HG02588 (cell line): ENCODE measurements around the gene CD7.

Experiments
- ATAC-seq: cut with Tn5 transposase; IDR thresholded peaks from one replicate; pipeline ENCODE4 v1.9.1; 2021; ENCODE audit warnings: mild to moderate bottlenecking, moderate library complexity; ENCODE audit not compliant: unreplicated experiment

The CD7 gene

DNA sequence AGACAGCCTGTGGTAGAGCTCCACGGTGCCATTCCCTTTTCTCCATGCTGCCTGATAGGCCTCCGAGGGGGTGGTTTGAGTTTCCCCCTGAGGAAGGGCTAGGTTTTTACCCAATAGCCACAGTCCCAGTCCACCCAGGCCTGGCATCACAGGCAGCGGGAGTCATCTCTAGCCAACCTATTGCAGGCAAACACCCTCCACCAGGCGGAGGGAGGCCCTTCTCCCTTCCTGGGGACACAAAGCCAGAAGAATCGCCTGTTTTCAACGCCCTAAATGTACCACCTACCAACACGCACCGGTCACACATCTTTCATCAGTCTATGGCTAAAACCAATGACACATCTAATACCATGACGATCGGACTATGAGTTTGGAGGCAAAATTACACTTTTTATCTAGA is 51.3 kb downstream of the CD7 start:
- ATAC-seq, result no peak
